K562 (cell line): ENCODE results near the gene ACSS2. TPM values are rescaled to one million over a fixed set of nuclear protein-coding genes. Genes with fewer than 3 reads are reported as not detected.

ENCODE experiments used
- CHD1 ChIP-seq: fragments of 200-600 bp; sonication (generic); IDR thresholded peaks from one replicate; pipeline ENCODE4 v1.6.1; 2012; ENCODE audit warnings: mild to moderate bottlenecking, moderate library complexity, low read length, inconsistent platforms
- FUS ChIP-seq: fragments of 200-400 bp; formaldehyde crosslinking; optimal IDR thresholded peaks from 2 replicates; pipeline ENCODE3; 2017; ENCODE audit warnings: low read depth, low read length
- RCOR1 ChIP-seq, 2 experiments: IDR thresholded peaks; 2 replicates each; pipeline ENCODE4 v1.6.1; 2012; ENCODE audit warnings: low read depth in 2 of 2, low read length in 2 of 2, borderline replicate concordance in 1 of 2, improper control_type of control experiment in 1 of 2
- polyA plus RNA-seq, 8 experiments: library from polyadenylated mRNA; depleted of rRNA in 4 of 8; stranded (reverse) in 5 of 8; unstranded in 3 of 8; fragments of >200 nt; fragmentation: Nextera tagmentation in 2 of 8; fragmentation: Illumina TruSeq in 1 of 8; extraction: Ambion mirVana in 2 of 8; extraction: Trizol in 1 of 8; gene quantifications; 2 replicates each; pipeline versions ENCODE4 v1.2.1 to v1.2.3, GENCODE V29; 2011 to 2014; ENCODE audit warnings: inconsistent platforms in 1 of 8, missing spikeins in 1 of 8
- total RNA-seq, 7 experiments: library from RNA; depleted of rRNA in 6 of 7; stranded (reverse); fragments of >200 nt in 6 of 7; fragmentation: Illumina TruSeq in 2 of 7; extraction: Trizol in 2 of 7; gene quantifications; 2 replicates each; pipeline versions ENCODE4 v1.2.1 to v1.2.3, GENCODE V29; 2011 to 2021; ENCODE audit warnings: low replicate concordance in 1 of 7
- TF ChIP-seq, protein P1 (sequence below): fragments of 450-650 bp; IDR thresholded peaks from 2 replicates; pipeline ENCODE4 v1.7.0; 2016; ENCODE audit warnings: borderline replicate concordance
- TF ChIP-seq, protein P2 (sequence below), 2 experiments: fragments of 450-650 bp in 1 of 2; IDR thresholded peaks; 2 replicates each; pipeline ENCODE4 v1.6.1; 2011 to 2017; ENCODE audit warnings: low read depth in 2 of 2, antibody characterized with exemption in 1 of 2, borderline replicate concordance in 1 of 2, low read length in 1 of 2, mild to moderate bottlenecking in 1 of 2, mixed read lengths in 1 of 2; ENCODE audit not compliant: control insufficient read depth in 1 of 2
- TF ChIP-seq, protein P3 (sequence below): sonication (generic); IDR thresholded peaks from 2 replicates; pipeline ENCODE4 v1.6.1; 2016
- TF ChIP-seq, protein P4 (sequence below), 2 experiments: fragments of 450-650 bp in 1 of 2; sonication (generic) in 1 of 2; formaldehyde crosslinking; conservative IDR thresholded peaks; 2 replicates each; pipeline versions ENCODE4 v1.4.0 to v1.8.1; 2020 to 2022; ENCODE audit warnings: mild to moderate bottlenecking in 1 of 2, missing genetic modification reagents in 1 of 2
- TF ChIP-seq, protein P5 (sequence below), 2 experiments: fragments of 450-650 bp in 1 of 2; sonication (generic) in 1 of 2; formaldehyde crosslinking in 1 of 2; IDR thresholded peaks; 2 replicates each; pipeline versions ENCODE4 v1.7.1 to v1.9.0; 2016 to 2022; ENCODE audit warnings: inconsistent platforms in 1 of 2, mild to moderate bottlenecking in 1 of 2, missing genetic modification reagents in 1 of 2

ACSS2 gene
- total and polyA plus RNA-seq, 9 of the 15 experiments (the other 6 are each of a cell fraction or from before 2014, with no cell fraction given), result 21.9 to 246 (median 66.2) TPM

DNA sequence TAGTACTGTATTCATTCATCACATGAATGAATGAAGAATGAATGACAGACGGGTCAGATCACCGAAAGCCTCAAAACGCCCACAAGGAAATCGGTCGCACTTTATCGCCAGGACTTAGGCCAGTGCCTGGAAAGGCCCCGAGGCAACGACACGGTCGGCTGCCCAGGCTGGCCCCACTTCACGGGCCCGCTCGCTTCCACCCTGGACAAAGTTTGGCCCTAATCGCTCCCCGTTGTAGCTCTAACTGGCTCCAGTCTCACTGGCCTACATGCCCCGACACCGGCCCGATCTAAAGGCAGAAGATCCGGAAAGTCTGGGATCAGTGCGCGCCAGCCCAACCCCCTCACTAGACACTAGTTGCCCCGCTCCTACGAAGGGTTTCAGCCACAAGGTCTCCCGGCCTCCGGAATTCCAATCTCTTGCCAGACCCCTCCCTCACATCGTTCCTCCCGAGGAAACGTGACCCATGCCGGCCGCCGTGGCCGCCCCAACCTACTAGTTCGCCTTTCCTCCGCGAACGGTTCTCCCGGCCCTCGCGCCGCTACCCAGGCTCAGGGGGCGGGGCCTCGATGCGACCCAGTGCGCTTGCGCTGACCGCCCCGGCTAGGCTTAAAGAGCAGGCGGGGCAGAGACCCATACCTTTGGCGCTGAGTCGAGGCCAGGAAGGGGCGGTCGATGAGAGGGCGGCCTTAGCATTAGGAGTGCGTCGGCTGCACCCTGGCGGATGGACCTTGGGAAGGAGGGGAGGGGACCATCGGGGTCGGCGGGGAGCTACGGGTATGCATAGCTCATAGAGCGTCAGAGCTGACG, 79.0 kb downstream of the ACSS2 start, which contains the start of the genes GSS and MYH7B (continued):
- TF ChIP-seq, protein P1, sequence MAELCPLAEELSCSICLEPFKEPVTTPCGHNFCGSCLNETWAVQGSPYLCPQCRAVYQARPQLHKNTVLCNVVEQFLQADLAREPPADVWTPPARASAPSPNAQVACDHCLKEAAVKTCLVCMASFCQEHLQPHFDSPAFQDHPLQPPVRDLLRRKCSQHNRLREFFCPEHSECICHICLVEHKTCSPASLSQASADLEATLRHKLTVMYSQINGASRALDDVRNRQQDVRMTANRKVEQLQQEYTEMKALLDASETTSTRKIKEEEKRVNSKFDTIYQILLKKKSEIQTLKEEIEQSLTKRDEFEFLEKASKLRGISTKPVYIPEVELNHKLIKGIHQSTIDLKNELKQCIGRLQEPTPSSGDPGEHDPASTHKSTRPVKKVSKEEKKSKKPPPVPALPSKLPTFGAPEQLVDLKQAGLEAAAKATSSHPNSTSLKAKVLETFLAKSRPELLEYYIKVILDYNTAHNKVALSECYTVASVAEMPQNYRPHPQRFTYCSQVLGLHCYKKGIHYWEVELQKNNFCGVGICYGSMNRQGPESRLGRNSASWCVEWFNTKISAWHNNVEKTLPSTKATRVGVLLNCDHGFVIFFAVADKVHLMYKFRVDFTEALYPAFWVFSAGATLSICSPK, result peak; percentile 94; the same call in 1 of the 2 replicates
- TF ChIP-seq CHD1 (peak; percentile 60), FUS (no peak), RCOR1 (IDR thresholded peaks at IDR 0.05; ENCODE audit: borderline replicate concordance in 1 of 2, low read depth in 2 of 2, low read length in 2 of 2) (peak in 1 of 2 experiments; percentile 44; a peak in 1 of 4 replicates)
- TF ChIP-seq, protein P2, sequence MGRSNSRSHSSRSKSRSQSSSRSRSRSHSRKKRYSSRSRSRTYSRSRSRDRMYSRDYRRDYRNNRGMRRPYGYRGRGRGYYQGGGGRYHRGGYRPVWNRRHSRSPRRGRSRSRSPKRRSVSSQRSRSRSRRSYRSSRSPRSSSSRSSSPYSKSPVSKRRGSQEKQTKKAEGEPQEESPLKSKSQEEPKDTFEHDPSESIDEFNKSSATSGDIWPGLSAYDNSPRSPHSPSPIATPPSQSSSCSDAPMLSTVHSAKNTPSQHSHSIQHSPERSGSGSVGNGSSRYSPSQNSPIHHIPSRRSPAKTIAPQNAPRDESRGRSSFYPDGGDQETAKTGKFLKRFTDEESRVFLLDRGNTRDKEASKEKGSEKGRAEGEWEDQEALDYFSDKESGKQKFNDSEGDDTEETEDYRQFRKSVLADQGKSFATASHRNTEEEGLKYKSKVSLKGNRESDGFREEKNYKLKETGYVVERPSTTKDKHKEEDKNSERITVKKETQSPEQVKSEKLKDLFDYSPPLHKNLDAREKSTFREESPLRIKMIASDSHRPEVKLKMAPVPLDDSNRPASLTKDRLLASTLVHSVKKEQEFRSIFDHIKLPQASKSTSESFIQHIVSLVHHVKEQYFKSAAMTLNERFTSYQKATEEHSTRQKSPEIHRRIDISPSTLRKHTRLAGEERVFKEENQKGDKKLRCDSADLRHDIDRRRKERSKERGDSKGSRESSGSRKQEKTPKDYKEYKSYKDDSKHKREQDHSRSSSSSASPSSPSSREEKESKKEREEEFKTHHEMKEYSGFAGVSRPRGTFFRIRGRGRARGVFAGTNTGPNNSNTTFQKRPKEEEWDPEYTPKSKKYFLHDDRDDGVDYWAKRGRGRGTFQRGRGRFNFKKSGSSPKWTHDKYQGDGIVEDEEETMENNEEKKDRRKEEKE (IDR thresholded peaks at IDR 0.05; ENCODE audit: borderline replicate concordance in 1 of 2, control insufficient read depth in 1 of 2, low read depth in 2 of 2, low read length in 1 of 2), result no peak
- TF ChIP-seq, protein P3, sequence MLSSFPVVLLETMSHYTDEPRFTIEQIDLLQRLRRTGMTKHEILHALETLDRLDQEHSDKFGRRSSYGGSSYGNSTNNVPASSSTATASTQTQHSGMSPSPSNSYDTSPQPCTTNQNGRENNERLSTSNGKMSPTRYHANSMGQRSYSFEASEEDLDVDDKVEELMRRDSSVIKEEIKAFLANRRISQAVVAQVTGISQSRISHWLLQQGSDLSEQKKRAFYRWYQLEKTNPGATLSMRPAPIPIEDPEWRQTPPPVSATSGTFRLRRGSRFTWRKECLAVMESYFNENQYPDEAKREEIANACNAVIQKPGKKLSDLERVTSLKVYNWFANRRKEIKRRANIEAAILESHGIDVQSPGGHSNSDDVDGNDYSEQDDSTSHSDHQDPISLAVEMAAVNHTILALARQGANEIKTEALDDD, result no peak; the same call in 1 of the 2 replicates
- TF ChIP-seq, protein P4, sequence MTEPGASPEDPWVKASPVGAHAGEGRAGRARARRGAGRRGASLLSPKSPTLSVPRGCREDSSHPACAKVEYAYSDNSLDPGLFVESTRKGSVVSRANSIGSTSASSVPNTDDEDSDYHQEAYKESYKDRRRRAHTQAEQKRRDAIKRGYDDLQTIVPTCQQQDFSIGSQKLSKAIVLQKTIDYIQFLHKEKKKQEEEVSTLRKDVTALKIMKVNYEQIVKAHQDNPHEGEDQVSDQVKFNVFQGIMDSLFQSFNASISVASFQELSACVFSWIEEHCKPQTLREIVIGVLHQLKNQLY (CRISPR knock-in tag; conservative IDR thresholded peaks at IDR 0.05), result no peak
- TF ChIP-seq, protein P5, sequence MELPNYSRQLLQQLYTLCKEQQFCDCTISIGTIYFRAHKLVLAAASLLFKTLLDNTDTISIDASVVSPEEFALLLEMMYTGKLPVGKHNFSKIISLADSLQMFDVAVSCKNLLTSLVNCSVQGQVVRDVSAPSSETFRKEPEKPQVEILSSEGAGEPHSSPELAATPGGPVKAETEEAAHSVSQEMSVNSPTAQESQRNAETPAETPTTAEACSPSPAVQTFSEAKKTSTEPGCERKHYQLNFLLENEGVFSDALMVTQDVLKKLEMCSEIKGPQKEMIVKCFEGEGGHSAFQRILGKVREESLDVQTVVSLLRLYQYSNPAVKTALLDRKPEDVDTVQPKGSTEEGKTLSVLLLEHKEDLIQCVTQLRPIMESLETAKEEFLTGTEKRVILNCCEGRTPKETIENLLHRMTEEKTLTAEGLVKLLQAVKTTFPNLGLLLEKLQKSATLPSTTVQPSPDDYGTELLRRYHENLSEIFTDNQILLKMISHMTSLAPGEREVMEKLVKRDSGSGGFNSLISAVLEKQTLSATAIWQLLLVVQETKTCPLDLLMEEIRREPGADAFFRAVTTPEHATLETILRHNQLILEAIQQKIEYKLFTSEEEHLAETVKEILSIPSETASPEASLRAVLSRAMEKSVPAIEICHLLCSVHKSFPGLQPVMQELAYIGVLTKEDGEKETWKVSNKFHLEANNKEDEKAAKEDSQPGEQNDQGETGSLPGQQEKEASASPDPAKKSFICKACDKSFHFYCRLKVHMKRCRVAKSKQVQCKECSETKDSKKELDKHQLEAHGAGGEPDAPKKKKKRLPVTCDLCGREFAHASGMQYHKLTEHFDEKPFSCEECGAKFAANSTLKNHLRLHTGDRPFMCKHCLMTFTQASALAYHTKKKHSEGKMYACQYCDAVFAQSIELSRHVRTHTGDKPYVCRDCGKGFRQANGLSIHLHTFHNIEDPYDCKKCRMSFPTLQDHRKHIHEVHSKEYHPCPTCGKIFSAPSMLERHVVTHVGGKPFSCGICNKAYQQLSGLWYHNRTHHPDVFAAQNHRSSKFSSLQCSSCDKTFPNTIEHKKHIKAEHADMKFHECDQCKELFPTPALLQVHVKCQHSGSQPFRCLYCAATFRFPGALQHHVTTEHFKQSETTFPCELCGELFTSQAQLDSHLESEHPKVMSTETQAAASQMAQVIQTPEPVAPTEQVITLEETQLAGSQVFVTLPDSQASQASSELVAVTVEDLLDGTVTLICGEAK (IDR thresholded peaks at IDR 0.05), result peak; percentile 37; the same call in 1 of the 2 replicates
- TF ChIP-seq, protein P5 (CRISPR knock-in tag; IDR thresholded peaks at IDR 0.05), result no peak
